Stimulated activated naive CD8-positive, alpha-beta T cell treated with anti-CD3 and anti-CD28 coated beads, Interleukin-15, Interleukin-2, amounts not matched to agents 100 ng/mL and 50 ng/mL, for 24 hours (primary cell): ENCODE results near the gene TDP1.
"Not testable (repeated sequence)": the region's sequence is repeated elsewhere in the genome, so short reads cannot be mapped to it uniquely, and the experiment has no call there.

Experiments used
- H3K27ac Mint-ChIP-seq: one replicate; pipeline ENCODE4 v1.8.0; 2021; ENCODE audit warnings: mild to moderate bottlenecking, mixed read lengths
- H3K27me3 Mint-ChIP-seq: one replicate; pipeline ENCODE4 v1.8.0; 2021; ENCODE audit warnings: mixed read lengths
- H3K36me3 Mint-ChIP-seq: one replicate; pipeline ENCODE4 v1.8.0; 2021; ENCODE audit warnings: low read depth, mixed read lengths
- H3K4me1 Mint-ChIP-seq: one replicate; pipeline ENCODE4 v1.8.0; 2021; ENCODE audit warnings: low read depth, mixed read lengths
- H3K4me3 Mint-ChIP-seq: one replicate; pipeline ENCODE4 v1.8.0; 2021; ENCODE audit warnings: mild to moderate bottlenecking, mixed read lengths
- H3K9me3 Mint-ChIP-seq: one replicate; pipeline ENCODE4 v1.8.0; 2021; ENCODE audit warnings: mixed read lengths

The TDP1 gene

GRCh38 chr14:90062822-90063539, 107.3 kb downstream of the TDP1 start:
- H3K27me3 Mint-ChIP-seq = peaks cover 70% of the 10 kb centered on the region
- no peaks in the 10 kb centered on the region for H3K36me3 Mint-ChIP-seq
- peaks cover 16% of the 10 kb centered on the region for H3K4me1 Mint-ChIP-seq
- H3K27ac Mint-ChIP-seq = no peak overlapping the region
- H3K4me3 Mint-ChIP-seq = peak overlapping the region; percentile 70
- H3K9me3 Mint-ChIP-seq = no peaks in the 10 kb centered on the region

GRCh38 chr14:90072350-90072749, 116.6 kb downstream of the TDP1 start:
- Mint-ChIP-seq H3K27ac (no peak overlapping the region), H3K36me3 (no peaks in the 10 kb centered on the region), H3K4me1 (no peaks in the 10 kb centered on the region), H3K4me3 (no peak overlapping the region), H3K27me3 (peaks cover 35% of the 10 kb centered on the region), H3K9me3 (no peaks in the 10 kb centered on the region)

GRCh38 chr14:90079576-90079975, 123.8 kb downstream of the TDP1 start:
- Mint-ChIP-seq H3K27ac (no peak overlapping the region), H3K27me3 (peaks cover 50% of the 10 kb centered on the region), H3K4me3 (no peak overlapping the region), H3K4me1 (no peaks in the 10 kb centered on the region), H3K36me3 (no peaks in the 10 kb centered on the region), H3K9me3 (no peaks in the 10 kb centered on the region)

- H3K27ac Mint-ChIP-seq = no peak overlapping the region
- no peaks in the 10 kb centered on the region for H3K36me3 Mint-ChIP-seq
- peaks cover 40% of the 10 kb centered on the region for H3K27me3 Mint-ChIP-seq
- H3K4me1 Mint-ChIP-seq = no peaks in the 10 kb centered on the region
- no peaks in the 10 kb centered on the region for H3K9me3 Mint-ChIP-seq
- H3K4me3 Mint-ChIP-seq = no peak overlapping the region
Observed at GRCh38 chr14:90087433-90087832, 131.7 kb downstream of the TDP1 start.

- Mint-ChIP-seq H3K36me3 (no peaks in the 10 kb centered on the region), H3K4me3 (no peak overlapping the region), H3K9me3 (no peaks in the 10 kb centered on the region), H3K27ac (no peak overlapping the region), H3K27me3 (peaks cover 38% of the 10 kb centered on the region), H3K4me1 (no peaks in the 10 kb centered on the region)
Observed at GRCh38 chr14:90088176-90088575, 132.4 kb downstream of the TDP1 start.

GRCh38 chr14:90089486-90089885, 133.8 kb downstream of the TDP1 start:
- H3K4me1 Mint-ChIP-seq, H3K9me3 Mint-ChIP-seq, H3K27ac Mint-ChIP-seq, H3K36me3 Mint-ChIP-seq, H3K4me3 Mint-ChIP-seq: not testable (repeated sequence)
- peaks cover 32% of the 10 kb centered on the region for H3K27me3 Mint-ChIP-seq

- H3K4me1 Mint-ChIP-seq = peaks cover 5% of the 10 kb centered on the region
- no peaks in the 10 kb centered on the region for H3K36me3 Mint-ChIP-seq
- H3K27ac Mint-ChIP-seq = no peak overlapping the region
- peaks cover 32% of the 10 kb centered on the region for H3K27me3 Mint-ChIP-seq
- no peak overlapping the region for H3K4me3 Mint-ChIP-seq
- no peaks in the 10 kb centered on the region for H3K9me3 Mint-ChIP-seq
Observed at GRCh38 chr14:90091393-90091792, 135.7 kb downstream of the TDP1 start.

- no peaks in the 10 kb centered on the region for H3K36me3 Mint-ChIP-seq
- no peaks in the 10 kb centered on the region for H3K9me3 Mint-ChIP-seq
- H3K4me1 Mint-ChIP-seq = peaks cover 5% of the 10 kb centered on the region
- H3K27ac Mint-ChIP-seq = no peak overlapping the region
- H3K4me3 Mint-ChIP-seq = no peak overlapping the region
- peaks cover 22% of the 10 kb centered on the region for H3K27me3 Mint-ChIP-seq
Observed at GRCh38 chr14:90093942-90094595, 138.3 kb downstream of the TDP1 start.
